ENCODE data around the gene WDR88.

GRCh38 chr19:33085570-33086128, 46.3 kb upstream of the WDR88 start:
- TF ChIP-seq CTCF (IDR thresholded peaks at IDR 0.05) (no peak), RNF2 (IDR thresholded peaks at IDR 0.05; ENCODE audit: borderline replicate concordance, low read depth) (no peak), HMGXB4 (CRISPR knock-in tag; IDR thresholded peaks at IDR 0.05; ENCODE audit: borderline replicate concordance) (no peak), EP300 (IDR thresholded peaks at IDR 0.05) (no peak), MAX (IDR thresholded peaks at IDR 0.05) (no peak)

All from A549 (cell line).